Raji (cell line): ENCODE results near the gene ADCY9.

Experiments used
- POLR2A ChIP-seq: IDR thresholded peaks from 2 replicates; pipeline ENCODE4 v1.6.1; 2011; ENCODE audit warnings: low read depth, low read length, control low read depth; ENCODE audit not compliant: insufficient read depth

ADCY9 gene

GRCh38 chr16:4089811-4090301 is 26.4 kb downstream of the ADCY9 start:
- TF ChIP-seq POLR2A = no peak

GRCh38 chr16:4089251-4089810 is 26.9 kb downstream of the ADCY9 start:
- no peak for TF ChIP-seq POLR2A

- no peak for TF ChIP-seq POLR2A
Measured at GRCh38 chr16:4087990-4088577, 28.2 kb downstream of the ADCY9 start.

GRCh38 chr16:4087099-4087885 is 28.9 kb downstream of the ADCY9 start:
- TF ChIP-seq POLR2A = no peak

- TF ChIP-seq POLR2A = no peak
Measured at GRCh38 chr16:4086153-4086552, 30.1 kb downstream of the ADCY9 start.

GRCh38 chr16:4085405-4085970 is 30.8 kb downstream of the ADCY9 start:
- TF ChIP-seq POLR2A = no peak

- no peak for TF ChIP-seq POLR2A
Measured at GRCh38 chr16:4083347-4083870, 32.8 kb downstream of the ADCY9 start.

- TF ChIP-seq POLR2A = no peak
Measured at GRCh38 chr16:4082474-4083044, 33.7 kb downstream of the ADCY9 start.

- TF ChIP-seq POLR2A = no peak
Measured at GRCh38 chr16:4081521-4082021, 34.7 kb downstream of the ADCY9 start.

GRCh38 chr16:4081047-4081446 is 35.2 kb downstream of the ADCY9 start:
- no peak for TF ChIP-seq POLR2A

GRCh38 chr16:4077174-4077649 is 39.0 kb downstream of the ADCY9 start:
- TF ChIP-seq POLR2A = no peak

GRCh38 chr16:4075534-4075933 is 40.7 kb downstream of the ADCY9 start:
- TF ChIP-seq POLR2A = no peak

- no peak for TF ChIP-seq POLR2A
Measured at GRCh38 chr16:4071686-4072561, 44.3 kb downstream of the ADCY9 start.

- no peak for TF ChIP-seq POLR2A
Measured at GRCh38 chr16:4070936-4071335, 45.3 kb downstream of the ADCY9 start.
